BLaER1 treated with 17β-estradiol and CSF1 and Interleukin-3, amounts not matched to agents 10 nM and 100 nM (cell line): Measurements from ENCODE around the gene MORN3.
"Not testable (repeated sequence)": the region's sequence is repeated elsewhere in the genome, so short reads cannot be mapped to it uniquely, and the experiment has no call there.

Source experiments
- H3K27ac ChIP-seq, 11 experiments: shearing (Covaris generic); formaldehyde crosslinking; 2 replicates each; pipeline ENCODE4 v1.8.1; 2022
- H3K27me3 ChIP-seq, 11 experiments: shearing (Covaris generic); formaldehyde crosslinking; 2 replicates each; pipeline ENCODE4 v1.8.1; 2022
- H3K36me3 ChIP-seq, 11 experiments: shearing (Covaris generic); formaldehyde crosslinking; 2 replicates each; pipeline ENCODE4 v1.8.1; 2022
- H3K4me1 ChIP-seq, 10 experiments: shearing (Covaris generic); formaldehyde crosslinking; 2 replicates each; pipeline ENCODE4 v1.8.1; 2022
- H3K4me2 ChIP-seq, 11 experiments: shearing (Covaris generic); formaldehyde crosslinking; 2 replicates each; pipeline ENCODE4 v1.8.1; 2022
- H3K4me3 ChIP-seq, 10 experiments: shearing (Covaris generic); formaldehyde crosslinking; 2 replicates each; pipeline ENCODE4 v1.8.1; 2022
- H3K9ac ChIP-seq, 11 experiments: shearing (Covaris generic); formaldehyde crosslinking; 2 replicates each; pipeline ENCODE4 v1.8.1; 2022
- H3K9me3 ChIP-seq, 11 experiments: shearing (Covaris generic); formaldehyde crosslinking; replicated peaks in 1 of 11; 2 replicates each; pipeline ENCODE4 v1.8.1; 2022
- H4K20me1 ChIP-seq, 11 experiments: shearing (Covaris generic); formaldehyde crosslinking; 2 replicates each; pipeline ENCODE4 v1.8.1; 2022
- Cebpa-rat ChIP-seq, 11 experiments: shearing (Covaris generic); IDR thresholded peaks; 2 replicates each; pipeline ENCODE4 v1.8.1; 2022

MORN3 gene

GRCh38 chr12:121637231-121637914, 32.1 kb downstream of the MORN3 start:
- peak overlapping the region; percentile 36 to 81 (median 75) for H3K27ac ChIP-seq
- peaks cover 0 to 80% (median 68%) of the 10 kb centered on the region in 11 experiments; a peak in 19 of 22 replicates for H4K20me1 ChIP-seq
- peaks cover 41 to 56% (median 47%) of the 10 kb centered on the region in 10 experiments for H3K4me1 ChIP-seq
- no peaks in the 10 kb centered on the region for H3K9me3 ChIP-seq
- H3K9ac ChIP-seq = peak overlapping the region; percentile 59 to 74 (median 69)
- peak overlapping the region in 4 of 10 experiments; percentile 16 to 39 (median 30); a peak in 4 of 20 replicates for H3K4me3 ChIP-seq
- H3K4me2 ChIP-seq = peak overlapping the region; percentile 75 to 92 (median 87)
- H3K36me3 ChIP-seq = peaks cover 23 to 85% (median 50%) of the 10 kb centered on the region in 11 experiments
- TF ChIP-seq Cebpa-rat (IDR thresholded peaks at IDR 0.05) = no peak
- H3K27me3 ChIP-seq = no peaks in the 10 kb centered on the region

- Histone ChIP-seq H3K27me3 (no peaks in the 10 kb centered on the region), H4K20me1 (peaks cover 4 to 70% (median 55%) of the 10 kb centered on the region in 11 experiments; a peak in 19 of 22 replicates), H3K4me2 (peak overlapping the region in 5 of 11 experiments; percentile 4 to 28 (median 11); a peak in 3 of 22 replicates), H3K4me3 (no peak overlapping the region), H3K4me1 (peaks cover 59 to 81% (median 72%) of the 10 kb centered on the region in 10 experiments), H3K9ac (peak overlapping the region in 3 of 11 experiments; percentile 15 to 24 (median 18); a peak in 2 of 22 replicates), H3K9me3 (no peaks in the 10 kb centered on the region), H3K27ac (peak overlapping the region in 6 of 11 experiments; percentile 1 to 40 (median 30); a peak in 8 of 22 replicates), H3K36me3 (peaks cover 5 to 80% (median 42%) of the 10 kb centered on the region in 11 experiments; a peak in 19 of 22 replicates)
- no peak for TF ChIP-seq Cebpa-rat (IDR thresholded peaks at IDR 0.05)
Measured at GRCh38 chr12:121634836-121635235, 34.6 kb downstream of the MORN3 start.

DNA sequence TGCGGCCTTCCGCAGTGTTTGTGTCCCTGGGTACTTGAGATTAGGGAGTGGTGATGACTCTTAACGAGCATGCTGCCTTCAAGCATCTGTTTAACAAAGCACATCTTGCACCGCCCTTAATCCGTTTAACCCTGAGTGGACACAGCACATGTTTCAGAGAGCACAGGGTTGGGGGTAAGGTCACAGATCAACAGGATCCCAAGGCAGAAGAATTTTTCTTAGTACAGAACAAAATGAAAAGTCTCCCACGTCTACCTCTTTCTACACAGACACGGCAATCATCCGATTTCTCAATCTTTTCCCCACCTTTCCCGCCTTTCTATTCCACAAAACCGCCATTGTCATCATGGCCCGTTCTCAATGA, 35.6 kb downstream of the MORN3 start:
- H3K9me3 ChIP-seq, H3K9ac ChIP-seq, H3K4me2 ChIP-seq, H3K27me3 ChIP-seq, H3K4me3 ChIP-seq, H3K27ac ChIP-seq: not testable (repeated sequence)
- peaks cover 70 to 89% (median 82%) of the 10 kb centered on the region in 10 experiments for H3K4me1 ChIP-seq
- H3K36me3 ChIP-seq = peaks cover 5 to 73% (median 42%) of the 10 kb centered on the region in 11 experiments; a peak in 18 of 22 replicates
- peaks cover 8 to 71% (median 49%) of the 10 kb centered on the region in 11 experiments; a peak in 19 of 22 replicates for H4K20me1 ChIP-seq

DNA sequence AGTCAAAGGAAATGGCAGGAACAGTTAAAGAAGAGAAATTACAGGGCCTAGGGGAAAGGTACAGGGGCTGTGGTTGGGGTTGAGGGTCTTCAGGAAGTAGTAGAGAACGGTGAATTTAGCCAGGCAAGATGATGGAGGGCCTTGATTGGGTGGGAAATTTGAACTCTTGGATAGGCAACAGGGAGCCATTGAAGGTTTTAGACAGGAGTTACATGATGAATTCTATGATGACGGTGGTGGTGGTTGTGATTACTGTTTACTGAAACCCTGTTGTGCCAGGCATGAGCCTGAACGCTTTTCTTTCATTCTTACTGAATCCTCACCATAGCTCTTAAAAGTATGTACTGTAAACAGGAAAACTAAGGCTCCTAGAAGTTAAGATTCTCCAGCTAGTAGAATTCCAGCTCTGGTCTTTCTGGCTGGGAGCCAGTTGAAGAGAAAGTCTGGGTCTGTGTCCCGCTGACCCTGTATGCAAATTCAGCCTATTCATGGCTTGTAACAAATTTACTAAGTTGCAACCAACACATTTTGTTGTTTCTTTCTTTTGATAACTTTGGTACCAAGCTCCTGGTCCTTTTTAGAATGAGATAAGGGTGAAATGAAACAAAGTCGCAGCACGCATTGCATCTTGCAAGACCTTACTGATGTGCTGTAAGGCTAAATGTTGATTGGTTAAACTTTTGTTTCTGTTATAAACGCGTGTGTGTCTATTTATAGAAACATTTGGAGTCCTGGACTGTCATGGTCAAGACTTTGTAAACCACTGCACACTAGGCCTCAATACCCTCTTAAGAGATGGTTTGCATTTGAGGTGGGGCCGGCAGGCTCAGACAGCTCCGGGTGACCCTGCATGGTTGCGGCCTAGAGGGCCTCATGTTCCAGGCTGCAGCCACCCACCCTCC, 37.1 kb downstream of the MORN3 start:
- peak overlapping the region; percentile 57 to 99 (median 94) for H3K4me2 ChIP-seq
- peak overlapping the region in 6 of 11 experiments; percentile 20 to 40 (median 27); a peak in 6 of 22 replicates for H3K9ac ChIP-seq
- H3K9me3 ChIP-seq = no peaks in the 10 kb centered on the region
- peaks cover 8 to 61% (median 40%) of the 10 kb centered on the region in 11 experiments; a peak in 19 of 22 replicates for H4K20me1 ChIP-seq
- peak overlapping the region in 8 of 11 experiments; percentile 18 to 60 (median 31); a peak in 12 of 22 replicates for H3K27ac ChIP-seq
- no peak overlapping the region; a peak in 1 of 20 replicates for H3K4me3 ChIP-seq
- peaks cover 71 to 87% (median 86%) of the 10 kb centered on the region in 10 experiments for H3K4me1 ChIP-seq
- no peaks in the 10 kb centered on the region for H3K27me3 ChIP-seq
- TF ChIP-seq Cebpa-rat (IDR thresholded peaks at IDR 0.05) = no peak
- H3K36me3 ChIP-seq = peaks cover 5 to 63% (median 32%) of the 10 kb centered on the region in 11 experiments; a peak in 17 of 22 replicates

DNA sequence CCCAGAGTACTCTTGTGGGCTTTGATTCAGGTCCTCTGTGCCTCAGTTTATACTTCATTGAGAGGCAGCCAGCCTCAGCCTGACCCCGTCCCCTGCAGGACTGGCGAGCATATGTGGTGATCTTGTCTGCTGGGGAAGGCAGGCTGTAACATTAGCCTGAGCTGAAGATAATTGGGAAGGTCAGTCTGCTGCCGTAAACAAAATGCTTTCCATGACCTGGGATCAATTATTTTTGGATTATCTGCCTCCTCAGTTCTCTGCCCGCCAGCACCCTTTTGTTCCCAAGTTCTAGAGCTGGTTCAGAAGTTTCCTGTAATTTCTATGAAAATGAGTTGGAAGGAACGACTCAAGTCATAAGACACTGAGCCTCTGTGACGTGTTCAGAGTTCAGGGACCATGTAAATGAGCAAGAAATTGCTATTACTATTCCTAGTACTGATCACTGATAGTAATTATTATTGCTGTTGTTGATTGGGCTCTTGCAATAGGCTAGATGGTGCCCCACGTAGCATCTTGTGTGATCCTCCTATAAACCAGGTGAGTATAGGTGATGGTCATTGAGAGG, 38.6 kb downstream of the MORN3 start:
- peak overlapping the region in 2 of 10 experiments; percentile 81 to 88; a peak in 1 of 20 replicates for H3K4me3 ChIP-seq
- H3K9ac ChIP-seq = peak overlapping the region in 4 of 11 experiments; percentile 17 to 97 (median 91); a peak in 4 of 22 replicates
- no peaks in the 10 kb centered on the region for H3K27me3 ChIP-seq
- no peak for TF ChIP-seq Cebpa-rat (IDR thresholded peaks at IDR 0.05)
- peaks cover 8 to 61% (median 37%) of the 10 kb centered on the region in 11 experiments; a peak in 19 of 22 replicates for H4K20me1 ChIP-seq
- H3K36me3 ChIP-seq = peaks cover 5 to 49% (median 30%) of the 10 kb centered on the region in 11 experiments; a peak in 17 of 22 replicates
- H3K27ac ChIP-seq = peak overlapping the region in 8 of 11 experiments; percentile 93 to 96 (median 94); a peak in 14 of 22 replicates
- H3K4me1 ChIP-seq = peaks cover 59 to 74% (median 74%) of the 10 kb centered on the region in 10 experiments
- H3K9me3 ChIP-seq = no peaks in the 10 kb centered on the region
- H3K4me2 ChIP-seq = peak overlapping the region; percentile 86 to 99 (median 95)

- no peaks in the 10 kb centered on the region for H3K9me3 ChIP-seq
- H3K4me3 ChIP-seq = peak overlapping the region; percentile 71 to 89 (median 80)
- TF ChIP-seq Cebpa-rat (IDR thresholded peaks at IDR 0.05) = 0 out of 22 replicates have a peak, but pooled peaks of 1 of the 11 experiments have one; percentile 12
- H3K9ac ChIP-seq = peak overlapping the region; percentile 84 to 97 (median 93)
- peak overlapping the region; percentile 86 to 99 (median 95) for H3K4me2 ChIP-seq
- H3K27me3 ChIP-seq = no peaks in the 10 kb centered on the region
- peaks cover 8 to 48% (median 25%) of the 10 kb centered on the region in 11 experiments; a peak in 19 of 22 replicates for H4K20me1 ChIP-seq
- H3K4me1 ChIP-seq = peaks cover 66 to 72% (median 70%) of the 10 kb centered on the region in 10 experiments
- peaks cover 5 to 35% (median 27%) of the 10 kb centered on the region in 11 experiments; a peak in 16 of 22 replicates for H3K36me3 ChIP-seq
- peak overlapping the region; percentile 0 to 96 (median 94); a peak in 20 of 22 replicates for H3K27ac ChIP-seq
Measured at GRCh38 chr12:121628536-121628935, 40.9 kb downstream of the MORN3 start.

DNA sequence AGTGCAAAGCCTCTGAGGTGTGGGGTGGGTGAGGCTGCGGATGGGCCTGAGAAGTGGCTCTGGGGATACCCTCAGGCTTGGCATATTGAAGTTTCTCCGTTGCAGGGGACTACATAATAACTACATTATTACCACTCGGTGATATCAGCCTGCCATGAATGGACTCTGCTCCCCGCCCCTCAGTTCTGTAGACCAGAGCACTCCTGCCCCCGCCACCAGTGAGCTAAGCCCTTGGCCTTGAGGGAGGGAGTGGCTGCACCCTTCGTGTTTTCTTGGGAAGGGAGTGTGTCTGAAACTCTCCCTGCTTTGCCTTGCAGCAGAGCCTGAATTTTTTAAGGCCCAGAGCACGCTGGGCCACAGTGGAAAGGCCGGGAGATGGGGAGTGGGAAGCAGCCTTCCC, 41.4 kb downstream of the MORN3 start:
- peak overlapping the region; percentile 0 to 96 (median 94); a peak in 21 of 22 replicates for H3K27ac ChIP-seq
- H3K27me3 ChIP-seq = no peaks in the 10 kb centered on the region
- no peak for TF ChIP-seq Cebpa-rat (IDR thresholded peaks at IDR 0.05)
- H3K9ac ChIP-seq = peak overlapping the region; percentile 84 to 97 (median 93)
- peaks cover 8 to 44% (median 22%) of the 10 kb centered on the region in 11 experiments; a peak in 19 of 22 replicates for H4K20me1 ChIP-seq
- H3K4me1 ChIP-seq = peaks cover 62 to 68% (median 66%) of the 10 kb centered on the region in 10 experiments
- H3K4me3 ChIP-seq = peak overlapping the region; percentile 71 to 89 (median 80)
- H3K9me3 ChIP-seq = no peaks in the 10 kb centered on the region
- peak overlapping the region; percentile 86 to 99 (median 95) for H3K4me2 ChIP-seq
- H3K36me3 ChIP-seq = peaks cover 5 to 31% (median 23%) of the 10 kb centered on the region in 11 experiments; a peak in 16 of 22 replicates
